ENCODE measurements around the gene PLPPR2.
"Not testable (repeated sequence)": the region's sequence is repeated elsewhere in the genome, so short reads cannot be mapped to it uniquely, and the experiment has no call there.

Gene PLPPR2

GRCh38 chr19:11355160-11356073 lies at the start of gene PLPPR2:
Gene PLPPR2, plus strand, starts transcription at chr19:11355432. Its CDS starts 2,242 bp downstream, at chr19:11357674.
- DNase-seq = peak; percentile 29

GRCh38 chr19:11306337-11306736 lies 48.9 kb upstream of the PLPPR2 start:
- DNase-seq = no peak

- DNase-seq = not testable (repeated sequence)
Observed at GRCh38 chr19:11320278-11320995, 34.8 kb upstream of the PLPPR2 start.

- no peak for DNase-seq
Observed at GRCh38 chr19:11321191-11322126, 33.8 kb upstream of the PLPPR2 start.

- no peak for DNase-seq
Observed at GRCh38 chr19:11322269-11323024, 32.8 kb upstream of the PLPPR2 start.

- no peak for DNase-seq
Observed at GRCh38 chr19:11323601-11324078, 31.6 kb upstream of the PLPPR2 start.

- no peak for DNase-seq
Observed at GRCh38 chr19:11324079-11324661, 31.1 kb upstream of the PLPPR2 start.

GRCh38 chr19:11324748-11325389 lies 30.4 kb upstream of the PLPPR2 start:
- no peak for DNase-seq

GRCh38 chr19:11325544-11325943 lies 29.7 kb upstream of the PLPPR2 start:
- no peak for DNase-seq

- no peak for DNase-seq
Observed at GRCh38 chr19:11330127-11330526, 25.1 kb upstream of the PLPPR2 start.

GRCh38 chr19:11331502-11331901 lies 23.7 kb upstream of the PLPPR2 start:
- no peak for DNase-seq

- DNase-seq = no peak
Observed at GRCh38 chr19:11332822-11333221, 22.4 kb upstream of the PLPPR2 start.

GRCh38 chr19:11333838-11334237 lies 21.4 kb upstream of the PLPPR2 start:
- not testable (repeated sequence) for DNase-seq

- DNase-seq = no peak
Observed at GRCh38 chr19:11335449-11336146, 19.6 kb upstream of the PLPPR2 start.

GRCh38 chr19:11337080-11337479 lies 18.2 kb upstream of the PLPPR2 start:
- DNase-seq = no peak

GRCh38 chr19:11338121-11338520 lies 17.1 kb upstream of the PLPPR2 start:
- DNase-seq = no peak

- no peak for DNase-seq
Observed at GRCh38 chr19:11338569-11339253, 16.5 kb upstream of the PLPPR2 start.

- DNase-seq = peak; percentile 54
Observed at GRCh38 chr19:11339254-11340098, 15.8 kb upstream of the PLPPR2 start, which contains the start of gene RAB3D. Gene RAB3D, minus strand, starts transcription at chr19:11339657. Its CDS starts 2,258 bp downstream, at chr19:11337399.

- not testable (repeated sequence) for DNase-seq
Observed at GRCh38 chr19:11340099-11340467, 15.1 kb upstream of the PLPPR2 start.

Measured in NCI-H2081 treated with DMSO at 0.1 percent for 48 hours (cell line).